ENCODE results near the gene CPVL. TPM values are rescaled to one million over a fixed set of nuclear protein-coding genes. Genes with fewer than 3 reads are reported as not detected.

CPVL gene
- total RNA-seq, result 10 to 100 TPM; 11.4 to 44.2 (median 13.4) TPM

DNA sequence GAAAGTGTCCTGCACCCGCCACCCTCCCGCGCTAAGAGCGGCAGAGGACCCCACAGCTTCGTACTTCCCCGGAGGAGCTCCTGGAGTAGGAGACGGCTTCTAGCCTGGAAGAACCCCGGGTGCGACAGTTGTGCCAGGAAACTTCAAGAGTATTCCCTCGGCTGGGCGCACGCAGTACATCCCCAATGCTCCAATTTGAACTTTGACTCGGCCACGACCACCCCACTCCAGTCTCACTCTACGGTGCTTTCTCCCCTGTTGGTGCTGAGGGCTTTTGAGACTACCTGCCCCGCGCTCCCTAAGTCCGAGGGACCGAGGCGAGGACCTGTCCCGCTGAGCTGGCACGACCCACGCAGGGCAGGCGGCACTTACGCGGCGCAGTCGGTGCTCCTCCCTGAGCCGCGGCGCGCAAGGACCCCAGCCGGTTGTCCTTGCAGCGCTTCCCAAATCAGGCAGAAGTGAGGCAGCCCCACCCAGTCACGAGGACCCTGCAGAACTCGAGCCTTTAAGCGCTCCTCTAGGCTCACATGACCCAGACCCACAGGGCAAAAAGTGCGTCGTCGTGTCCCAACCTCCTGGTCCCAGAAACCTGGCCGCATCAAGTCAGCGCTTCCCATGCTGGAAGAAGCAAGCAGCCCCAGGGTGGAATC, at the start of gene CPVL:
Gene CPVL, minus strand, starts transcription at position 481 of the 650 bp plus-strand sequence. CDS start 25,476 bp downstream, outside the sequence.
- DNase-seq (ENCODE audit: low spot score in 2 of 2), result peak in 1 of 2 donors; percentile 22
- Histone ChIP-seq H3K4me1 (no peaks in the 10 kb centered on the region), H3K27me3 (peaks cover 0 to 6% of the 10 kb centered on the region in 2 donors), H3K9me3 (no peaks in the 10 kb centered on the region), H3K4me3 (peak within 1 kb of the TSS; percentile 47 to 73 (median 56)), H3K27ac (peak within 1 kb of the TSS in 1 of 2 donors; percentile 40), H3K36me3 (no peaks in the 10 kb centered on the region)
- TF ChIP-seq POLR2A (IDR thresholded peaks at IDR 0.05) (no peak), POLR2AphosphoS5 (IDR thresholded peaks at IDR 0.05) (peak in 2 of 3 donors; percentile 20 to 44)
- TF ChIP-seq, protein P1, sequence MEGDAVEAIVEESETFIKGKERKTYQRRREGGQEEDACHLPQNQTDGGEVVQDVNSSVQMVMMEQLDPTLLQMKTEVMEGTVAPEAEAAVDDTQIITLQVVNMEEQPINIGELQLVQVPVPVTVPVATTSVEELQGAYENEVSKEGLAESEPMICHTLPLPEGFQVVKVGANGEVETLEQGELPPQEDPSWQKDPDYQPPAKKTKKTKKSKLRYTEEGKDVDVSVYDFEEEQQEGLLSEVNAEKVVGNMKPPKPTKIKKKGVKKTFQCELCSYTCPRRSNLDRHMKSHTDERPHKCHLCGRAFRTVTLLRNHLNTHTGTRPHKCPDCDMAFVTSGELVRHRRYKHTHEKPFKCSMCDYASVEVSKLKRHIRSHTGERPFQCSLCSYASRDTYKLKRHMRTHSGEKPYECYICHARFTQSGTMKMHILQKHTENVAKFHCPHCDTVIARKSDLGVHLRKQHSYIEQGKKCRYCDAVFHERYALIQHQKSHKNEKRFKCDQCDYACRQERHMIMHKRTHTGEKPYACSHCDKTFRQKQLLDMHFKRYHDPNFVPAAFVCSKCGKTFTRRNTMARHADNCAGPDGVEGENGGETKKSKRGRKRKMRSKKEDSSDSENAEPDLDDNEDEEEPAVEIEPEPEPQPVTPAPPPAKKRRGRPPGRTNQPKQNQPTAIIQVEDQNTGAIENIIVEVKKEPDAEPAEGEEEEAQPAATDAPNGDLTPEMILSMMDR (IDR thresholded peaks at IDR 0.05), result no peak
- intact Hi-C loops (cut with DNase I; ENCODE audit: low total_unique reads), result loop anchor here (10.0 kb wide), 1 partner anchor 1829 kb away; no protein-coding TSS in a partner anchor

DNA sequence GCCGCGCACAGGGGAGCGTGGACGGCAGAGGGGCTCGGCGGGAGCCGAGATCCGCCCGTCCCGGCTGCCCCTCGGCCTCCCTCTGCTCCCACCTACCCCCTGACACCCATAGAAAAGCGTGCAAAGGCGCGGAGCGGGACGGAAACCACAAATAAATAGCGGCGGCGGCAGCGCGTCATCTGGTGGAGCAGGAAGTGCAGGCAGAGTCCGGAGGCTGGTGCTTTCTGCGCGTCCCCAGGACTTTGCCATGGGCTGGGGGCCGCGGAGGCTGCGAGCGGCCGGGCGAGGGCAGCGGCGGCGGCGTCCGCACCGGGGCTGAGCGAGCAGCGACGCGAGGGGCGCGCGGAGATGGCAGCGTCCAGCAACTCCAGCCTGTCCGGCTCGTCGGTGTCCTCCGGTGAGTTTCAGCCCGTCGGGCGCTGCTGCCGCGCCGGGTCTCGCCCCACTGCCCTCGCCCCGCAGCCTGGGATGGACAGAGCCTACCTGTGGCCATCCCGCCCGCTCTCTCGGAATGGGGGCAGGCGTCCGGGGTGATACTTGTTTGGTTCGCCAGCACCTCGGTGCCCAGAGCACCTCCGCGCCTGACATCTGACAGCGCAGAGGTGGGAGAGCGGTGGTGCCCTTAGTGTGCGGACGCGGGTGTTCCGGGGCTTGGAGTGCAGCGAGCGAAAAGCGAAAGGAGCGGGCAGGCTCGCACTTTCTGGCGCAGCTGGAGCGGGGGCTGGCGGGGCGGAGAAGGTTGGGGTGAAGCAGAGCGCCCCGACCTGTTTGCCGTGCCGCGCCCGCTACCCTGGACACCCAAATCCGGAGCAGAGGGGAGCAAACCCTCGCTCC, 48.5 kb upstream of the CPVL start, which contains the start of gene CHN2:
Gene CHN2, plus strand, starts transcription at position 182 of the 834 bp plus-strand sequence.
- H3K4me1 ChIP-seq, result no peaks in the 10 kb centered on the region
- DNase-seq (ENCODE audit: low spot score in 2 of 2), result peak in 1 of 2 donors; percentile 52
- intact Hi-C loops (cut with DNase I; ENCODE audit: low total_unique reads), result no loop called here
- no peaks in the 10 kb centered on the region for H3K36me3 ChIP-seq
- H3K9me3 ChIP-seq, result no peaks in the 10 kb centered on the region
- peak within 1 kb of the TSS; percentile 62 to 70 (median 70) for H3K4me3 ChIP-seq
- TF ChIP-seq POLR2A (IDR thresholded peaks at IDR 0.05), result no peak
- no peak for TF ChIP-seq POLR2AphosphoS5 (IDR thresholded peaks at IDR 0.05)
- TF ChIP-seq, protein P1 (IDR thresholded peaks at IDR 0.05), result no peak
- peaks cover 0 to 9% of the 10 kb centered on the region in 2 donors for H3K27me3 ChIP-seq
- peak within 1 kb of the TSS; percentile 16 to 56 for H3K27ac ChIP-seq

DNA sequence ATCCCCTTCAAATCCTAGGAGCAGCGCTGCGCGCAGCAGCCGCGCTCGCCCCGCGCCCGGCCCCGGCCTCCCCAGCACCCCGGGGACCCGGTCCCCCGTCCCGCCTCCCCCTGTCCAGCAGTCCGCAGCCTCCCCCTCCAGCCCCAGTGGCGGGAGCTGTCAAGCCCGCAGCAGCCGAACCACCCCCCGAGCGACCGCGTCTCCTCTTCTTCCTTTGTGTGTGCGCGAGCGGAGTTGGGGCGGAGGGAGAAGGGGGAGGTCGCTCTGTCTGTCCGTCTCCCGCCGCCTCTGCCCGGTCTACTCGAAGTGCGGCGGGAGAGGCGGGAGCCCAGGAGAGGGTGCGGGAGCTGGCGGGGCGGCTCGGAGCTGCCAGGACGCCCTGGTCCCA, 47.9 kb upstream of the CPVL start:
- TF ChIP-seq POLR2A (IDR thresholded peaks at IDR 0.05), result no peak
- TF ChIP-seq, protein P1 (IDR thresholded peaks at IDR 0.05), result no peak
- no peak for TF ChIP-seq POLR2AphosphoS5 (IDR thresholded peaks at IDR 0.05)
- H3K36me3 ChIP-seq, result no peaks in the 10 kb centered on the region
- H3K4me1 ChIP-seq, result no peaks in the 10 kb centered on the region
- no peak for DNase-seq (ENCODE audit: low spot score in 2 of 2)
- H3K4me3 ChIP-seq, result peak overlapping the region; percentile 62 to 70 (median 70)
- intact Hi-C loops (cut with DNase I; ENCODE audit: low total_unique reads), result no loop called here
- peak overlapping the region; percentile 16 to 56 for H3K27ac ChIP-seq
- H3K9me3 ChIP-seq, result no peaks in the 10 kb centered on the region
- H3K27me3 ChIP-seq, result peaks cover 0 to 12% of the 10 kb centered on the region in 2 donors

DNA sequence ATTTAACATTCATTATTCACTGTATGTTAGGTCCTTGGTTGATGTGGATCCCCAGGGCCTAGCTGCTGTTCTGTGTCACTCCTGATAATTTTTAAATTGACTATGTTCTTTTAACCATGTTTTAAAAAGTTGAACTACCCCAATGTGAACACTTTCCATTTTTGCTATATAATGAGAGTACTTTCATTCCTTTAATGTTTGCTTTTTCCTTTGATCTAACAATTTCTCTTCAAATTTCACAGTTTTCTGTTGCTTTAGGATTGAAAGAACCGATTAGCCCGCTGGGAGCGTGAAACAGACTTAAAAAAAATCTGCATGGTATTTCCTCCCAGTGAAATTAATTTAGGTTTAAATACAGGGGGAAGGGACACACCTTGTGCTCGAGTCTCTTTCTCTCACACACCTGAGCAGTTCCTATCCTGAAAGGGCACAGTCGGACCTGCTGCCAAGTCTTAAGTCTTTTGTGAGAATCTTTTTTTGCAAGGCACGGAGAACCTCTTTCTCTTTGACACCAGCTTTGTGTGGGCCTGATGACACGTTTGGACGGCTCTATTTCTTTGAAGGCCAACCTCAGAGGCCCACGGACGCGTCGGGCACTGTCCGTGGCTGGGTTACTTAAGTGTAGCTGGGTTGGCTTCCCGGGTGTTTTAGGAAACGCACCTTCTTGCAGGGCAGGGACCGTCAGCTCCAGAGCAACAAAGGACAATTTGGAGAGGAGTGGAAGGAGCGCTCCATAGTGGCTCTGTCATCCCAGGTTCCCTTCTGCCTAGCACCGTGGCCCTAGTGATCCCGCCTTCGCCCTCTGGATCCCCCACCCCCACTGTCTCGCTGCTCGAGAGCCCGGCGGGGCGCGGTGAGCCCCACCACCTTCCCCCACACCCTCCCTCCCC, 47.2 kb upstream of the CPVL start:
- no peak for DNase-seq (ENCODE audit: low spot score in 2 of 2)
- Histone ChIP-seq H3K27me3 (peaks cover 0 to 12% of the 10 kb centered on the region in 2 donors), H3K27ac (peak overlapping the region; percentile 16 to 56), H3K4me3 (peak overlapping the region; percentile 62 to 70 (median 70)), H3K9me3 (no peaks in the 10 kb centered on the region), H3K36me3 (no peaks in the 10 kb centered on the region), H3K4me1 (no peaks in the 10 kb centered on the region)
- intact Hi-C loops (cut with DNase I; ENCODE audit: low total_unique reads), result no loop called here
- no peak for TF ChIP-seq POLR2AphosphoS5 (IDR thresholded peaks at IDR 0.05)
- TF ChIP-seq, protein P1 (IDR thresholded peaks at IDR 0.05), result no peak
- no peak for TF ChIP-seq POLR2A (IDR thresholded peaks at IDR 0.05)

Data from breast epithelium (tissue), 4 donors.